GM12801 (cell line): ENCODE data around the gene HOXB2.

Experiments
- TF ChIP-seq, protein P1 (sequence below): IDR thresholded peaks from one replicate; pipeline ENCODE4 v1.5.1; 2011; ENCODE audit warnings: control low read depth; ENCODE audit not compliant: insufficient read length; ENCODE audit errors: extremely low read depth

HOXB2 gene

DNA sequence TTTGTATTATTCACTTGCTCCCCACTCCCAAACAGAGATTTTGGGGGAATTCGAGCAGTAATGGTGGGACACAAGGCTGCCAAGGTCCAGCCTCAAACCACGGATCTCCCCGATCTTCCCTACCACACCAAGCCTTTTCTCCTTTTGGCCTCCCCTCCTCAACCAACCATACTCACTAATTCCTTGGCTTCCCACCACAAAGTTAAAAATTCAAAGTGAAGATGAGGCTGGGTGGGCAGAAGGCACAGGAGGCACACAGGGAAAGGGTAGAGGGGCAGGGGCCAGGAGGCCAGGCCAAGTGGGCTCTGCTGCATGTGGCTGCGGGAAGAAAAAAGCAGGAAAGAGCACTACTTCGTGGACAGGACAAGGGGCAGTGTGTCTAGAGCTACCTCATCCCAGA is 18.0 kb upstream of the HOXB2 start:
- TF ChIP-seq, protein P1, sequence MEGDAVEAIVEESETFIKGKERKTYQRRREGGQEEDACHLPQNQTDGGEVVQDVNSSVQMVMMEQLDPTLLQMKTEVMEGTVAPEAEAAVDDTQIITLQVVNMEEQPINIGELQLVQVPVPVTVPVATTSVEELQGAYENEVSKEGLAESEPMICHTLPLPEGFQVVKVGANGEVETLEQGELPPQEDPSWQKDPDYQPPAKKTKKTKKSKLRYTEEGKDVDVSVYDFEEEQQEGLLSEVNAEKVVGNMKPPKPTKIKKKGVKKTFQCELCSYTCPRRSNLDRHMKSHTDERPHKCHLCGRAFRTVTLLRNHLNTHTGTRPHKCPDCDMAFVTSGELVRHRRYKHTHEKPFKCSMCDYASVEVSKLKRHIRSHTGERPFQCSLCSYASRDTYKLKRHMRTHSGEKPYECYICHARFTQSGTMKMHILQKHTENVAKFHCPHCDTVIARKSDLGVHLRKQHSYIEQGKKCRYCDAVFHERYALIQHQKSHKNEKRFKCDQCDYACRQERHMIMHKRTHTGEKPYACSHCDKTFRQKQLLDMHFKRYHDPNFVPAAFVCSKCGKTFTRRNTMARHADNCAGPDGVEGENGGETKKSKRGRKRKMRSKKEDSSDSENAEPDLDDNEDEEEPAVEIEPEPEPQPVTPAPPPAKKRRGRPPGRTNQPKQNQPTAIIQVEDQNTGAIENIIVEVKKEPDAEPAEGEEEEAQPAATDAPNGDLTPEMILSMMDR = no peak

GRCh38 chr17:48561884-48562810 is 17.2 kb upstream of the HOXB2 start:
- TF ChIP-seq, protein P1 = no peak

DNA sequence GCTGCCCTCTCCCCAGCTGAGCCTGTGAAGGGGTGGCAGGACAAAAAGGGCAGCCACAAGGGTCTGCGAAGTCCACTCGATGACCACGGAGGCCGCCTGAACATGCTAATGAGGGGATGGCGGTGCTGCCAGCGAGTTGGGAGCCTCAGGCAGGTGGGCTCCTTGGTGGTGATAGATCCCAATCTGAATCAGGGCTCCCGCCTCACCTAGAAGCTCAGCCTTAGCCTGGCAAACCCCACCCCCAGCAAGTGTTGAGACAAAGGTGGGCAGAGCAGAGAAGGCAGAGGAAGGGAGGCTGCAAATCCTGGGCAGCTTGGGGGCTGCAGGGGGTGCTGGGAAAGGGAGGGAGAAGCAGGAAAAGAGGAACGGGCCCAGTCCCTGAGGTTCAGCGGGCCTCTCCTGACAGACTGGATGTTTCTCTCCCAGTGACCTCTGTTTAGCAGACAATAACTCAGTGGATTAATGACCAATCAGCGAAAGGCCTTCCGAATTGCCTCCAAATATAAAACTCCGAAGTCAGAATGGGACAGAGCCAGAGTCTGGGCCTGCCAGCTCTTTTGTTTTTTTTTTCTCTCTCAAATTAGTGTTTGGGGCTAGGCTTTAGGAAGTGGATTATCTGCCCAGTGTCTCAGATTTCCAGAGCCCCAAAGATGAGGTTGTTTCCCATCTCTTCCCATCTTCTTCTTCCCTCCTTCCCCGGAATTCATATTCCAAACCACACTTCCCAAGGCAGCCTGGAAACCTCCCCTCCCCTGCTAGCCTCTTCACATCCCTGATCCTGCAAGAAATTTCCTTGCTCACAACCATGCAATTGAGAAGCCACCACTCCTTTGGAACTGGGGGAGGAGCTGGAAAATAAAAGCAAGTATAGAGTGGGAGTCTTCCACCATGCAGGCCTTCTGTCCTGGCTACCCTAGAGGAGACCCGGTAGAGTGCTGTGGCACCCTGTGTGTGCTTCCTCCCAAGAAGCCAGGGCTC is 15.2 kb upstream of the HOXB2 start:
- TF ChIP-seq, protein P1 = no peak

GRCh38 chr17:48559122-48559839 is 14.4 kb upstream of the HOXB2 start:
- TF ChIP-seq, protein P1 = no peak

DNA sequence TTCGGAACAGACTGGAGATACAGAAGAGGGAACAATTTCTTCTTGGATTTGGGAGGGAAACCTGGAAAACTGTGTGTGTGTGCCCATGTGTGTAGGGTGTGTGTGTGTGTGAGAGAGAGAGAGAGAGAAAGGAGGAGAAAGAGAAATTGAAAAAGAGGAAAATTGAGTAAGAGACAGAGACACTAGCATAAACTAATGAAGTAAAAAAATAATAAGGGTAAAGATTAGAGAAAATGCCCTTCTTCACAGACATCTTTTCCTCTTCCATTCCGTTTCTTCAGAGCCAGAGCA is 13.9 kb upstream of the HOXB2 start:
- TF ChIP-seq, protein P1 = no peak

DNA sequence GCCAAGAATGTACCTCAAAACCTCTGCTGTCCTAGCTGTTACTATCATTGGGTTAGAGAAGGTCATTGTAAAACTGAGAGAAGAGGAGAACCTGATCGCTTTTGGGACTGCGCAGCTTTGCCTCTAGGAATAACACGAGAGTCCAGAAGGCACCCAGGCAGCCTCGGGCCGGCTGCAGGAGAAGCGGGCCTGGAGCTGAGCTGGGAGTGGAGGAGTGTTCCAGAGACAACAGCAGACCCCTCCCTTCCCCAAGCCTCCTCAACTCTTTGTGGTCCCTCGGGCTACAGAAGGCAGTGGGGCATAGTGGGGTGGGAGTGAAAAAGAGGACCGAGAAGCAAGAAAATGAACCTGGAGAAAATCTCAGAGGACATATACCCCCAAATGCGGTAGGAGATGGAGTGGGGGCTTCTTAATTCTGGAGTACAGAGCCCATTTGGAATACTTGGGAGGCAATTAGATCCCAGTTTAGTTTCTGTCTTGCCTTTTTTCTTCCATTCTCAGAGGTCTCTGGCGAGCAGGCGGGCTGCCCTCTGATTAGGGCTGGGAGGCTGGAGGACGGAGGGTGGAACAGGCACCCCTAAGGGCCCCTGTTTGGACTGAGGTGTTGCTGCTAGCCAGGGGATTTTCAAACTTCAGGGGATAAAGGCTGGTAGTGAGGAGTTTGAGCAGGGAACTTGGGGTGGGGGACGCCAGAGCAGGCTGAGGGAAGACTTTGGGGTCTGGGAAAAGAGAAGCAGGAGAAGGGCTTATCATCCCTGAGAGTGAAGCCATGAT is 13.3 kb upstream of the HOXB2 start:
- TF ChIP-seq, protein P1 = no peak
